Measurements from ENCODE around the gene SMIM32. TPM values are rescaled to one million over a fixed set of nuclear protein-coding genes. Genes with fewer than 3 reads are reported as not detected.

The SMIM32 gene
- total RNA-seq, 1 experiment from 2014 or later = 0.26 TPM

- no peak for DNase-seq
- Histone ChIP-seq H3K9me3 (no peaks in the 10 kb centered on the region), H3K27me3 (no peaks in the 10 kb centered on the region), H3K36me3 (peaks cover 64% of the 10 kb centered on the region), H3K4me3 (no peak overlapping the region)
Observed at GRCh38 chr5:136164226-136164625, 28.7 kb downstream of the SMIM32 start.

- DNase-seq = no peak
- no peaks in the 10 kb centered on the region for H3K27me3 ChIP-seq
- H3K4me3 ChIP-seq = no peak overlapping the region
- H3K36me3 ChIP-seq = peaks cover 64% of the 10 kb centered on the region
- H3K9me3 ChIP-seq = no peaks in the 10 kb centered on the region
Observed at GRCh38 chr5:136162008-136162407, 31.0 kb downstream of the SMIM32 start.

- H3K4me3 ChIP-seq = no peak overlapping the region
- no peaks in the 10 kb centered on the region for H3K27me3 ChIP-seq
- no peaks in the 10 kb centered on the region for H3K9me3 ChIP-seq
- peaks cover 71% of the 10 kb centered on the region for H3K36me3 ChIP-seq
- DNase-seq = no peak
Observed at GRCh38 chr5:136159457-136159856, 33.5 kb downstream of the SMIM32 start.

- Histone ChIP-seq H3K4me3 (no peak overlapping the region), H3K9me3 (no peaks in the 10 kb centered on the region), H3K27me3 (no peaks in the 10 kb centered on the region), H3K36me3 (peaks cover 71% of the 10 kb centered on the region)
- DNase-seq = no peak
Observed at GRCh38 chr5:136157514-136157913, 35.4 kb downstream of the SMIM32 start.

GRCh38 chr5:136155761-136156160, 37.2 kb downstream of the SMIM32 start:
- no peaks in the 10 kb centered on the region for H3K27me3 ChIP-seq
- no peaks in the 10 kb centered on the region for H3K9me3 ChIP-seq
- peaks cover 69% of the 10 kb centered on the region for H3K36me3 ChIP-seq
- no peak for DNase-seq
- no peak overlapping the region for H3K4me3 ChIP-seq

- no peak for DNase-seq
- no peaks in the 10 kb centered on the region for H3K27me3 ChIP-seq
- no peak overlapping the region for H3K4me3 ChIP-seq
- no peaks in the 10 kb centered on the region for H3K9me3 ChIP-seq
- peaks cover 64% of the 10 kb centered on the region for H3K36me3 ChIP-seq
Observed at GRCh38 chr5:136155078-136155477, 37.9 kb downstream of the SMIM32 start.

- H3K9me3 ChIP-seq = no peaks in the 10 kb centered on the region
- H3K4me3 ChIP-seq = no peak overlapping the region
- peaks cover 59% of the 10 kb centered on the region for H3K36me3 ChIP-seq
Observed at GRCh38 chr5:136153581-136154236, 39.3 kb downstream of the SMIM32 start.

GRCh38 chr5:136149891-136150290, 43.1 kb downstream of the SMIM32 start:
- Histone ChIP-seq H3K36me3 (peaks cover 29% of the 10 kb centered on the region), H3K9me3 (no peaks in the 10 kb centered on the region), H3K27me3 (no peaks in the 10 kb centered on the region), H3K4me3 (no peak overlapping the region)
- no peak for DNase-seq

More at GRCh38 chr5:136153581-136154236, 39.3 kb downstream of the SMIM32 start:
- no peak for DNase-seq
- H3K27me3 ChIP-seq = no peaks in the 10 kb centered on the region

GRCh38 chr5:136147632-136148031, 45.3 kb downstream of the SMIM32 start:
- no peak for DNase-seq
- Histone ChIP-seq H3K36me3 (peaks cover 8% of the 10 kb centered on the region), H3K9me3 (no peaks in the 10 kb centered on the region), H3K27me3 (no peaks in the 10 kb centered on the region), H3K4me3 (no peak overlapping the region)

- no peak for DNase-seq
- Histone ChIP-seq H3K36me3 (peaks cover 3% of the 10 kb centered on the region), H3K27me3 (no peaks in the 10 kb centered on the region), H3K4me3 (no peak overlapping the region), H3K9me3 (no peaks in the 10 kb centered on the region)
Observed at GRCh38 chr5:136146201-136146600, 46.8 kb downstream of the SMIM32 start.

- no peak for DNase-seq
- Histone ChIP-seq H3K27me3 (no peaks in the 10 kb centered on the region), H3K4me3 (no peak overlapping the region), H3K36me3 (peaks cover 3% of the 10 kb centered on the region), H3K9me3 (no peaks in the 10 kb centered on the region)
Observed at GRCh38 chr5:136145030-136145429, 47.9 kb downstream of the SMIM32 start.

- DNase-seq = no peak
- no peak overlapping the region for H3K4me3 ChIP-seq
- no peaks in the 10 kb centered on the region for H3K27me3 ChIP-seq
- H3K9me3 ChIP-seq = no peaks in the 10 kb centered on the region
- H3K36me3 ChIP-seq = peaks cover 8% of the 10 kb centered on the region
Observed at GRCh38 chr5:136143763-136144162, 49.2 kb downstream of the SMIM32 start.

- no peak overlapping the region for H3K4me3 ChIP-seq
- no peaks in the 10 kb centered on the region for H3K27me3 ChIP-seq
- no peaks in the 10 kb centered on the region for H3K9me3 ChIP-seq
- peaks cover 10% of the 10 kb centered on the region for H3K36me3 ChIP-seq
- no peak for DNase-seq
Observed at GRCh38 chr5:136143312-136143711, 49.6 kb downstream of the SMIM32 start.

GRCh38 chr5:136141561-136141960, 51.4 kb downstream of the SMIM32 start:
- no peak overlapping the region for H3K4me3 ChIP-seq
- peaks cover 8% of the 10 kb centered on the region for H3K36me3 ChIP-seq
- no peak for DNase-seq

More at GRCh38 chr5:136141561-136141960, 51.4 kb downstream of the SMIM32 start:
- no peaks in the 10 kb centered on the region for H3K9me3 ChIP-seq
- H3K27me3 ChIP-seq = no peaks in the 10 kb centered on the region

Other genes starting within 250 kb of the SMIM32 start
- gene LECT2, start 238.2 kb downstream of the SMIM32 start, total RNA-seq (2014; rRNA removed; shearing (Covaris generic); ENCODE audit: low replicate concordance) = not detected in 2 replicates
- gene TGFBI, start 164.2 kb downstream of the SMIM32 start, total RNA-seq (2014; rRNA removed; shearing (Covaris generic); ENCODE audit: low replicate concordance) = 2,057 and 2,194 TPM in 2 replicates
- gene SMAD5, start 60.3 kb downstream of the SMIM32 start, total RNA-seq (2014; rRNA removed; shearing (Covaris generic); ENCODE audit: low replicate concordance) = 46.4 and 78.3 TPM in 2 replicates
- not detected in 2 replicates for gene TRPC7, start 172.4 kb upstream of the SMIM32 start, total RNA-seq (2014; rRNA removed; shearing (Covaris generic); ENCODE audit: low replicate concordance)

Data from MG63 (cell line).